ENCODE measurements around the gene XIST. TPM values are rescaled to one million over a fixed set of nuclear protein-coding genes. Genes with fewer than 3 reads are reported as not detected.

The XIST gene
- total and polyA plus RNA-seq, 10 of the 15 experiments (the other 5 are each of a cell fraction or from before 2014, with no cell fraction given): 39.1 to 787 (median 91.3) TPM

DNA sequence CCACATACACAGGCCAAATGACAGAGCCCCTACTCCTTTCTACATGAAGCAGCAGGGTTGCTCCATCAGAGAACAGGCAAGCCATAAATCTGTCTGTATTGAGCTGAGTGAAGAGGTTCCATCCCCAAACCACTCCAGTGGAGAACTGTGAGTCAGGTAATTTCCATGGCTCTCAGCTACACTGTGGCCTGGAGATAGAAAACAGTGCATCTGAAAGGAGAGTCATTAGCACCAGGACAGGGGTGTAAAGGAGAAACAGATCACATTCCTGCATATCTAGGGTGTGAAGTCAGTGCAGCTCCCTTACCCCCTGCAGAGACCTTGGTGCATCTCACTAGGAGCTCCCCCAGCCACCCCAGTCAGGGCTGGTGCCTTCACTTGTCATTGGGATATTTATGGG, 25.2 kb upstream of the XIST start:
- in situ Hi-C loops (cut with MboI) (no loop called here), intact Hi-C loops (cut with micrococcal nuclease; ENCODE audit: unreplicated experiment) (no loop called here)
- H3K27ac ChIP-seq (ENCODE audit: control insufficient read depth, insufficient read depth): no peak overlapping the region
- H3K4me3 ChIP-seq: no peak overlapping the region
- POLR2A ChIA-PET: no interaction called here
- BruUV-seq (replicated peaks): no TSS peak
- no peaks in the 10 kb centered on the region for H3K79me2 ChIP-seq (ENCODE audit: control insufficient read depth, insufficient read depth, low read length)
- RAD21 ChIA-PET (ENCODE audit: unreplicated experiment): no interaction called here
- SMC1A ChIA-PET (ENCODE audit: uncharacterized antibody, unreplicated experiment): no interaction called here
- no peaks in the 10 kb centered on the region for H3K27me3 ChIP-seq (replicated peaks in 1 of 2; ENCODE audit: control insufficient read depth in 2 of 2, insufficient read depth in 2 of 2, low read length in 1 of 2)
- no peak overlapping the region for H3K4me2 ChIP-seq (ENCODE audit: control insufficient read depth, insufficient read depth)
- no peaks in the 10 kb centered on the region for H4K20me1 ChIP-seq (ENCODE audit: control insufficient read depth, insufficient read depth)
- ATAC-seq: no peak
- no peak for DNase-seq (ENCODE audit: low read depth, low spot score)
- no peaks in the 10 kb centered on the region for H3K36me3 ChIP-seq (ENCODE audit: control insufficient read depth in 2 of 2, insufficient read depth in 2 of 2, low read length in 1 of 2)
- CTCF ChIA-PET: no interaction called here
- H2AFZ ChIP-seq (ENCODE audit: control insufficient read depth, low read depth, low read length): no peak overlapping the region
- H3K9me3 ChIP-seq (replicated peaks; ENCODE audit: control insufficient read depth, insufficient read depth, low read length): 0 out of 3 replicates have a peak, but pooled peaks cover 2% of the 10 kb centered on the region
- no peak overlapping the region for H3K9ac ChIP-seq (ENCODE audit: control insufficient read depth, insufficient read depth, low read length)
- H3K4me1 ChIP-seq (ENCODE audit: control insufficient read depth, insufficient read depth, low read length): no peaks in the 10 kb centered on the region
- FAIRE-seq: no peak
- TF ChIP-seq HDAC6 (IDR thresholded peaks at IDR 0.05; ENCODE audit: unreplicated experiment): no peak
- no peak for TF ChIP-seq YY1 (IDR thresholded peaks at IDR 0.05; ENCODE audit: low read depth, low read length)
- TF ChIP-seq FOXK2 (IDR thresholded peaks at IDR 0.05): no peak
- TF ChIP-seq IRF4 (IDR thresholded peaks at IDR 0.05; ENCODE audit: low read depth, low read length): no peak
- no peak for TF ChIP-seq SREBF2 (IDR thresholded peaks at IDR 0.05; ENCODE audit: low read length)
- TF ChIP-seq SP1 (IDR thresholded peaks at IDR 0.05; ENCODE audit: low read depth, low read length): no peak
- no peak for TF ChIP-seq SREBF1 (IDR thresholded peaks at IDR 0.05; ENCODE audit: low read length)
- TF ChIP-seq RBBP5 (conservative IDR thresholded peaks at IDR 0.05): no peak
- no peak for TF ChIP-seq CREB1 (IDR thresholded peaks at IDR 0.05; ENCODE audit: low read depth)
- TF ChIP-seq, protein P1, sequence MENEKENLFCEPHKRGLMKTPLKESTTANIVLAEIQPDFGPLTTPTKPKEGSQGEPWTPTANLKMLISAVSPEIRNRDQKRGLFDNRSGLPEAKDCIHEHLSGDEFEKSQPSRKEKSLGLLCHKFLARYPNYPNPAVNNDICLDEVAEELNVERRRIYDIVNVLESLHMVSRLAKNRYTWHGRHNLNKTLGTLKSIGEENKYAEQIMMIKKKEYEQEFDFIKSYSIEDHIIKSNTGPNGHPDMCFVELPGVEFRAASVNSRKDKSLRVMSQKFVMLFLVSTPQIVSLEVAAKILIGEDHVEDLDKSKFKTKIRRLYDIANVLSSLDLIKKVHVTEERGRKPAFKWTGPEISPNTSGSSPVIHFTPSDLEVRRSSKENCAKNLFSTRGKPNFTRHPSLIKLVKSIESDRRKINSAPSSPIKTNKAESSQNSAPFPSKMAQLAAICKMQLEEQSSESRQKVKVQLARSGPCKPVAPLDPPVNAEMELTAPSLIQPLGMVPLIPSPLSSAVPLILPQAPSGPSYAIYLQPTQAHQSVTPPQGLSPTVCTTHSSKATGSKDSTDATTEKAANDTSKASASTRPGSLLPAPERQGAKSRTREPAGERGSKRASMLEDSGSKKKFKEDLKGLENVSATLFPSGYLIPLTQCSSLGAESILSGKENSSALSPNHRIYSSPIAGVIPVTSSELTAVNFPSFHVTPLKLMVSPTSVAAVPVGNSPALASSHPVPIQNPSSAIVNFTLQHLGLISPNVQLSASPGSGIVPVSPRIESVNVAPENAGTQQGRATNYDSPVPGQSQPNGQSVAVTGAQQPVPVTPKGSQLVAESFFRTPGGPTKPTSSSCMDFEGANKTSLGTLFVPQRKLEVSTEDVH (IDR thresholded peaks at IDR 0.05; ENCODE audit: low read depth, partially characterized antibody): no peak
- TF ChIP-seq, protein P2, sequence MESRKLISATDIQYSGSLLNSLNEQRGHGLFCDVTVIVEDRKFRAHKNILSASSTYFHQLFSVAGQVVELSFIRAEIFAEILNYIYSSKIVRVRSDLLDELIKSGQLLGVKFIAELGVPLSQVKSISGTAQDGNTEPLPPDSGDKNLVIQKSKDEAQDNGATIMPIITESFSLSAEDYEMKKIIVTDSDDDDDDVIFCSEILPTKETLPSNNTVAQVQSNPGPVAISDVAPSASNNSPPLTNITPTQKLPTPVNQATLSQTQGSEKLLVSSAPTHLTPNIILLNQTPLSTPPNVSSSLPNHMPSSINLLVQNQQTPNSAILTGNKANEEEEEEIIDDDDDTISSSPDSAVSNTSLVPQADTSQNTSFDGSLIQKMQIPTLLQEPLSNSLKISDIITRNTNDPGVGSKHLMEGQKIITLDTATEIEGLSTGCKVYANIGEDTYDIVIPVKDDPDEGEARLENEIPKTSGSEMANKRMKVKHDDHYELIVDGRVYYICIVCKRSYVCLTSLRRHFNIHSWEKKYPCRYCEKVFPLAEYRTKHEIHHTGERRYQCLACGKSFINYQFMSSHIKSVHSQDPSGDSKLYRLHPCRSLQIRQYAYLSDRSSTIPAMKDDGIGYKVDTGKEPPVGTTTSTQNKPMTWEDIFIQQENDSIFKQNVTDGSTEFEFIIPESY (IDR thresholded peaks at IDR 0.05): no peak
- TF ChIP-seq, protein P3, sequence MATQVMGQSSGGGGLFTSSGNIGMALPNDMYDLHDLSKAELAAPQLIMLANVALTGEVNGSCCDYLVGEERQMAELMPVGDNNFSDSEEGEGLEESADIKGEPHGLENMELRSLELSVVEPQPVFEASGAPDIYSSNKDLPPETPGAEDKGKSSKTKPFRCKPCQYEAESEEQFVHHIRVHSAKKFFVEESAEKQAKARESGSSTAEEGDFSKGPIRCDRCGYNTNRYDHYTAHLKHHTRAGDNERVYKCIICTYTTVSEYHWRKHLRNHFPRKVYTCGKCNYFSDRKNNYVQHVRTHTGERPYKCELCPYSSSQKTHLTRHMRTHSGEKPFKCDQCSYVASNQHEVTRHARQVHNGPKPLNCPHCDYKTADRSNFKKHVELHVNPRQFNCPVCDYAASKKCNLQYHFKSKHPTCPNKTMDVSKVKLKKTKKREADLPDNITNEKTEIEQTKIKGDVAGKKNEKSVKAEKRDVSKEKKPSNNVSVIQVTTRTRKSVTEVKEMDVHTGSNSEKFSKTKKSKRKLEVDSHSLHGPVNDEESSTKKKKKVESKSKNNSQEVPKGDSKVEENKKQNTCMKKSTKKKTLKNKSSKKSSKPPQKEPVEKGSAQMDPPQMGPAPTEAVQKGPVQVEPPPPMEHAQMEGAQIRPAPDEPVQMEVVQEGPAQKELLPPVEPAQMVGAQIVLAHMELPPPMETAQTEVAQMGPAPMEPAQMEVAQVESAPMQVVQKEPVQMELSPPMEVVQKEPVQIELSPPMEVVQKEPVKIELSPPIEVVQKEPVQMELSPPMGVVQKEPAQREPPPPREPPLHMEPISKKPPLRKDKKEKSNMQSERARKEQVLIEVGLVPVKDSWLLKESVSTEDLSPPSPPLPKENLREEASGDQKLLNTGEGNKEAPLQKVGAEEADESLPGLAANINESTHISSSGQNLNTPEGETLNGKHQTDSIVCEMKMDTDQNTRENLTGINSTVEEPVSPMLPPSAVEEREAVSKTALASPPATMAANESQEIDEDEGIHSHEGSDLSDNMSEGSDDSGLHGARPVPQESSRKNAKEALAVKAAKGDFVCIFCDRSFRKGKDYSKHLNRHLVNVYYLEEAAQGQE (IDR thresholded peaks at IDR 0.05; ENCODE audit: low read depth, low read length): no peak
- TF ChIP-seq, protein P4, sequence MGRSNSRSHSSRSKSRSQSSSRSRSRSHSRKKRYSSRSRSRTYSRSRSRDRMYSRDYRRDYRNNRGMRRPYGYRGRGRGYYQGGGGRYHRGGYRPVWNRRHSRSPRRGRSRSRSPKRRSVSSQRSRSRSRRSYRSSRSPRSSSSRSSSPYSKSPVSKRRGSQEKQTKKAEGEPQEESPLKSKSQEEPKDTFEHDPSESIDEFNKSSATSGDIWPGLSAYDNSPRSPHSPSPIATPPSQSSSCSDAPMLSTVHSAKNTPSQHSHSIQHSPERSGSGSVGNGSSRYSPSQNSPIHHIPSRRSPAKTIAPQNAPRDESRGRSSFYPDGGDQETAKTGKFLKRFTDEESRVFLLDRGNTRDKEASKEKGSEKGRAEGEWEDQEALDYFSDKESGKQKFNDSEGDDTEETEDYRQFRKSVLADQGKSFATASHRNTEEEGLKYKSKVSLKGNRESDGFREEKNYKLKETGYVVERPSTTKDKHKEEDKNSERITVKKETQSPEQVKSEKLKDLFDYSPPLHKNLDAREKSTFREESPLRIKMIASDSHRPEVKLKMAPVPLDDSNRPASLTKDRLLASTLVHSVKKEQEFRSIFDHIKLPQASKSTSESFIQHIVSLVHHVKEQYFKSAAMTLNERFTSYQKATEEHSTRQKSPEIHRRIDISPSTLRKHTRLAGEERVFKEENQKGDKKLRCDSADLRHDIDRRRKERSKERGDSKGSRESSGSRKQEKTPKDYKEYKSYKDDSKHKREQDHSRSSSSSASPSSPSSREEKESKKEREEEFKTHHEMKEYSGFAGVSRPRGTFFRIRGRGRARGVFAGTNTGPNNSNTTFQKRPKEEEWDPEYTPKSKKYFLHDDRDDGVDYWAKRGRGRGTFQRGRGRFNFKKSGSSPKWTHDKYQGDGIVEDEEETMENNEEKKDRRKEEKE (IDR thresholded peaks at IDR 0.05): no peak
- TF ChIP-seq RUNX3 (IDR thresholded peaks at IDR 0.05; ENCODE audit: low read length): no peak
- TF ChIP-seq NFXL1 (IDR thresholded peaks at IDR 0.05; ENCODE audit: borderline replicate concordance): no peak
